OCI-LY1 (cell line): ENCODE data around the gene CCDC187.

Source experiments
- CTCF ChIP-seq: fragments of 200-600 bp; sonication (generic), shearing (Covaris generic); IDR thresholded peaks from 2 replicates; pipeline ENCODE4 v1.5.1; 2017; ENCODE audit warnings: mild to moderate bottlenecking, antibody characterized with exemption, low read length, moderate library complexity, mixed read lengths
- EZH2 ChIP-seq: fragments of 200-600 bp; sonication (generic), shearing (Covaris generic); IDR thresholded peaks from 2 replicates; pipeline ENCODE4 v1.8.0; 2017; ENCODE audit warnings: borderline replicate concordance, mixed run types, mild to moderate bottlenecking, antibody characterized with exemption, low read length, moderate library complexity, mixed read lengths

- TF ChIP-seq CTCF, result no peak
- TF ChIP-seq EZH2, result no peak
These were observed 56.9 kb downstream of the CCDC187 start for GRCh38 chr9:136246849-136247550.
